Measurements from ENCODE around the gene CCDC40. TPM values are rescaled to one million over a fixed set of nuclear protein-coding genes. Genes with fewer than 3 reads are reported as not detected.
A peak's percentile ranks its signal among the peaks of the same experiment; 100 is the strongest.

The CCDC40 gene
- total and polyA plus RNA-seq, 2 experiments from 2014 or later: 2.4 to 3.0 TPM

DNA sequence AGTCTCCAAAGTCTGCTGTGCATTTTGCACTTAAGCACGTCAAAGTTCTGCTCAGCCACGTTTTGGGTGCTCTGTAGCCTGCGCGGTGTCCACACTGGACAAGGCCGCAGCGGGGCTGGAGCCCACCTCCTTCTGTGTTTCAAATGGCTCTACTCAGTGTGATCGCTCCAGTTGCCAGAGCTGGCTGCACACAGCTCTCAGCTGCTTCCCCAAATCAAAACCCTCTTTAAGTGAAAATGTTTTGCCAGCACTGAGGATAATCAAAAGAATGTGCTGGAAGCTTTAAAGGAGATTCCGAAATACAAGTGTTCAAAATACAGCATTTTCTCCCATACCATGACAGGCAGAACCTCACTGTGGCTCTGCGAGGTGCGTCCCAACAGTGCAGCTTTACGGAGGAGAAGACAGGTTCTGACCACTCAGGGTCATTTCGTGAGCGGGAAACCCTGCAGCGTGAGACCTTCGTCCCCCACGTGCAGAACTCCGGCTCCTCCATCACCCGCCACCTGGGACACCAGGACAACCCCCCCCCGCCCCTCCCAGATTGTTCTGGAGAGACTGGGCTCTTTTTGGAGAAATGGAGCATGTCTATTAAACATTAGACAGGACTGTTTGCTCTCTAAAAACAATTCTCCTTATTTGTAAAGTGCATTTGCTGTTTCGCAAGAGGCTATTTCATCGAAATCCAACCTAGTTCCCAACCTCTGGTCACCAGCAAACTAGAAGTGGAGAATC lies 17.4 kb upstream of the CCDC40 start:
- Histone ChIP-seq H3K27me3 (replicated peaks; ENCODE audit: insufficient read depth) (no peaks in the 10 kb centered on the region), H2AFZ (peak overlapping the region; percentile 56; the same call in 1 of the 2 replicates), H3K36me3 (ENCODE audit: low read depth) (no peaks in the 10 kb centered on the region), H3K9me2 (ENCODE audit: insufficient read depth) (no peaks in the 10 kb centered on the region), H3K9ac (no peak overlapping the region), H3K4me2 (ENCODE audit: unreplicated experiment) (no peak overlapping the region), H3K4me1 (ENCODE audit: insufficient read depth) (no peaks in the 10 kb centered on the region), H4K20me1 (ENCODE audit: insufficient read depth) (no peaks in the 10 kb centered on the region; the same call in 1 of the 2 replicates), H3K27ac (no peak overlapping the region), H3F3A (ENCODE audit: insufficient read depth) (no peaks in the 10 kb centered on the region), H3K9me3 (ENCODE audit: low read depth) (no peaks in the 10 kb centered on the region), H3K4me3 (no peak overlapping the region), H3K79me2 (ENCODE audit: insufficient read depth) (peaks cover 37% of the 10 kb centered on the region)
- TF ChIP-seq EZH2phosphoT487 (IDR thresholded peaks at IDR 0.05; ENCODE audit: insufficient read depth, low read depth) (no peak), EZH2 (IDR thresholded peaks at IDR 0.05; ENCODE audit: insufficient read depth, poor library complexity, severe bottlenecking) (no peak)
- WGBS, 2 experiments (ENCODE audit: low coverage in 1 of 2, low lambda C conversion rate in 2 of 2, missing lambda C conversion rate in 2 of 2): 30 to 36% methylated on average over 20 to 21 of the region's 21 CpGs
- DNase-seq: peak; percentile 31
- in situ Hi-C loops (cut with MboI): no loop called here

- DNase-seq: no peak
- H3K9me3 ChIP-seq (ENCODE audit: low read depth): no peaks in the 10 kb centered on the region
- WGBS, 2 experiments (ENCODE audit: low coverage in 1 of 2, low lambda C conversion rate in 2 of 2, missing lambda C conversion rate in 2 of 2): 98 to 99% methylated on average over 2 of the region's 2 CpGs
These were observed 14.8 kb upstream of the CCDC40 start for GRCh38 chr17:80021600-80021999.

DNA sequence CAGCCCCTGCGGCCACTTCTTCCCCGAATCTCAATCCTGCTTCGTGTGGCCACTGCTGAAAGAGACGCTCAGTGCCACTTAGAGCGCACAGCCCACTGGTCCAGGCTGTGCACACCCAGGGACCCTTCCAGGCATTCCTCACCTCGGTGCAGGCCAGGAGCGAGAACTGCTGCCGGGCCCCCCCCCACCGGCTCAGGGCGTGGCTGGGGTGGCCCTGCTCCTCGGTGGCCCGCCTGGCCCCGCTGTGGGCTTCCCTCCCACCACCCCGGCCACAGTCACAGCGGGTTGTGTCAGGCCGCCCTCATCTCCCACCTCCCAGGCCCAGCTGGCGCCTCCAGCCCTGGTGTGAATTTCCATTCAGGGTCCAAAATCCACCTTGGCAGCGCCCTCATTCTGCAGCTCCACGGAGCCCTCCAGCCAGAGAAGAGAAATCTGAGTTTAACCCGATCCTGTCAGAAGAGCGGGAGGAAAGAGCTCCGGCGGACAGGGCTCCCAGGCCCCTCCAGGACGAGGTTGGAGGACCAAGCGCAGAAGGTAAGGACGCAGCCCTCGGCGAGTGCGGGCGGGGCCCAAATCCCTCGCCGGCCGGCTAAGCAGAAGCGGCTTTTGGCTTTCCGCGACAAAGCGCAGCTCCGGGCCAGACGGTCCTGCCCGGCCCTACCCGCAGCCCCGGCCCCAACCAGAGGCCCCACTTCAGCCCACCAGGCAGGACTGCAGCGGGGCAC lies 12.8 kb upstream of the CCDC40 start:
- no peak overlapping the region for H2AFZ ChIP-seq
- no peaks in the 10 kb centered on the region for H4K20me1 ChIP-seq (ENCODE audit: insufficient read depth)
- peaks cover 8% of the 10 kb centered on the region; the same call in 1 of the 2 replicates for H3F3A ChIP-seq (ENCODE audit: insufficient read depth)
- DNase-seq: peak; percentile 33
- H3K79me2 ChIP-seq (ENCODE audit: insufficient read depth): peaks cover 67% of the 10 kb centered on the region
- H3K27me3 ChIP-seq (replicated peaks; ENCODE audit: insufficient read depth): no peaks in the 10 kb centered on the region
- H3K9me3 ChIP-seq (ENCODE audit: low read depth): no peaks in the 10 kb centered on the region
- no peak overlapping the region for H3K9ac ChIP-seq
- WGBS, 2 experiments (ENCODE audit: low coverage in 1 of 2, low lambda C conversion rate in 2 of 2, missing lambda C conversion rate in 2 of 2): 39 to 43% methylated on average over 30 to 43 of the region's 43 CpGs
- H3K4me1 ChIP-seq (ENCODE audit: insufficient read depth): peaks cover 8% of the 10 kb centered on the region
- no peaks in the 10 kb centered on the region for H3K36me3 ChIP-seq (ENCODE audit: low read depth)
- no peaks in the 10 kb centered on the region for H3K9me2 ChIP-seq (ENCODE audit: insufficient read depth)
- no peak overlapping the region for H3K4me2 ChIP-seq (ENCODE audit: unreplicated experiment)
- H3K27ac ChIP-seq: no peak overlapping the region
- no peak for TF ChIP-seq EZH2 (IDR thresholded peaks at IDR 0.05; ENCODE audit: insufficient read depth, poor library complexity, severe bottlenecking)
- in situ Hi-C loops (cut with MboI): no loop called here
- H3K4me3 ChIP-seq: no peak overlapping the region

More at GRCh38 chr17:80021600-80021999, 14.8 kb upstream of the CCDC40 start:
- in situ Hi-C loops (cut with MboI): no loop called here
- Histone ChIP-seq H3K36me3 (ENCODE audit: low read depth) (no peaks in the 10 kb centered on the region), H3K9ac (no peak overlapping the region), H4K20me1 (ENCODE audit: insufficient read depth) (no peaks in the 10 kb centered on the region; the same call in 1 of the 2 replicates), H3K4me1 (ENCODE audit: insufficient read depth) (no peaks in the 10 kb centered on the region), H3K9me2 (ENCODE audit: insufficient read depth) (no peaks in the 10 kb centered on the region), H2AFZ (no peak overlapping the region), H3K27me3 (replicated peaks; ENCODE audit: insufficient read depth) (no peaks in the 10 kb centered on the region), H3K27ac (no peak overlapping the region), H3K79me2 (ENCODE audit: insufficient read depth) (peaks cover 53% of the 10 kb centered on the region), H3K4me2 (ENCODE audit: unreplicated experiment) (no peak overlapping the region), H3K4me3 (no peak overlapping the region), H3F3A (ENCODE audit: insufficient read depth) (no peaks in the 10 kb centered on the region)
- TF ChIP-seq EZH2phosphoT487 (IDR thresholded peaks at IDR 0.05; ENCODE audit: insufficient read depth, low read depth) (no peak), EZH2 (IDR thresholded peaks at IDR 0.05; ENCODE audit: insufficient read depth, poor library complexity, severe bottlenecking) (no peak)

DNA sequence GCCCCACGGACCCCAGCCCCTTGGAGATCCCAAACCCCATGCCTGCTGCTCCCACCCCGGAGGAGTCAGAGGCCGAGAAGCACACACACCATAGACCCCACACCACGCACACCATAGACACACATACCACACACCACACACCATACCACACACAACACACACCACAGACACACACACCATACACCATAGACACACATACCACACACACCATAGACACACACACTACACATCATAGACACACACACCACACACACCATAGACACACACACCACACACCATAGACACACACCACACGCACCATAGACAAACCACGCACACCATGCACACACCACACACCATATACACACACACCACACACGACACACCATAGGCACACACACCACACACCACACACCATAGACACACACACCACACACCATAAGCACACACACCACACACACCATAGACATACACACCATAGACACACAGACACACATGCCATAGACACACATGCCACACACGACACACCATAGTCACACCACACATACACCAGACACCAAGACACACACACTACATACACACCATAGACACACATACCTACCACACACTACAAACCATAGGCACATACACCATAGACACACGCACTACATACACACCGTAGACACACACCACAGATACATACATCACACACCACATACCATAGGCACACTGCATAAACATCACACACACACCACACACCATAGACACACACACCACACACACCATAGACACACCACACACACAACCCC lies 12.1 kb upstream of the CCDC40 start:
- in situ Hi-C loops (cut with MboI): no loop called here
- no peak overlapping the region for H3K4me2 ChIP-seq (ENCODE audit: unreplicated experiment)
- H3K79me2 ChIP-seq (ENCODE audit: insufficient read depth): peaks cover 67% of the 10 kb centered on the region
- no peaks in the 10 kb centered on the region for H3K9me3 ChIP-seq (ENCODE audit: low read depth)
- H3K9me2 ChIP-seq (ENCODE audit: insufficient read depth): no peaks in the 10 kb centered on the region
- no peak overlapping the region for H3K4me3 ChIP-seq
- no peaks in the 10 kb centered on the region for H3K27me3 ChIP-seq (replicated peaks; ENCODE audit: insufficient read depth)
- DNase-seq: no peak
- peaks cover 15% of the 10 kb centered on the region for H3K4me1 ChIP-seq (ENCODE audit: insufficient read depth)
- no peaks in the 10 kb centered on the region for H4K20me1 ChIP-seq (ENCODE audit: insufficient read depth)
- H3F3A ChIP-seq (ENCODE audit: insufficient read depth): peaks cover 16% of the 10 kb centered on the region; the same call in 1 of the 2 replicates
- WGBS, 2 experiments (ENCODE audit: low coverage in 1 of 2, low lambda C conversion rate in 2 of 2, missing lambda C conversion rate in 2 of 2): 47 to 50% methylated on average over 9 to 10 of the region's 10 CpGs
- H2AFZ ChIP-seq: no peak overlapping the region
- H3K9ac ChIP-seq: no peak overlapping the region
- H3K36me3 ChIP-seq (ENCODE audit: low read depth): no peaks in the 10 kb centered on the region
- H3K27ac ChIP-seq: no peak overlapping the region
- TF ChIP-seq EZH2 (IDR thresholded peaks at IDR 0.05; ENCODE audit: insufficient read depth, poor library complexity, severe bottlenecking) (no peak), EZH2phosphoT487 (IDR thresholded peaks at IDR 0.05; ENCODE audit: insufficient read depth, low read depth) (no peak)

All from GM23248 (cell line).